Erythroblast (primary cell): Measurements from ENCODE around the gene TAX1BP3.

Experiments used
- GATA1 ChIP-seq: IDR thresholded peaks from 2 replicates; pipeline ENCODE4 v1.6.1; 2011; ENCODE audit warnings: low read depth, mild to moderate bottlenecking, control low read depth, low read length, moderate library complexity
- POLR2A ChIP-seq: IDR thresholded peaks from 2 replicates; pipeline ENCODE4 v1.6.1; 2011; ENCODE audit warnings: mild to moderate bottlenecking, low read length

DNA sequence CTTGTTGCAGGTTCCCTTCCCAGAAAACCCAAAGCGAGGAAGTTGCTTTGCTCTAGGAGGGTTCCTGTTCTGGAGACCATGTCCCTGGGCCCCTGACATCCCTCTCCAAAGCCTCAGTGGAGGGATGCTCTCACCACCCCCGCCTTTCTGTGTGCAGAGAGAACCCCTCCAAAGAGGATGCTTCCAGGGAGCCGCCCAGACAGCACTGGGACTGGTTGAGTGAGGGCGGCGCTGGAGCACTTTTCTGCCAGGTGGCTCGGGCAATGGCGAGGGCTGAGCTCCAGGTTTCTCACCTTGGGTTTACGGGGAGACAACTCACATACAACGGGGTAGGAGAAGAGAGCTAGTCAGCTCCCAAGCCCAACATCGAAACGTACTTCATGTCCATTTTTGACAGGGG, 7.5 kb upstream of the TAX1BP3 start:
- TF ChIP-seq POLR2A (no peak), GATA1 (no peak)
